ENCODE measurements around the gene ANKH.
"Not testable (repeated sequence)": the region's sequence is repeated elsewhere in the genome, so short reads cannot be mapped to it uniquely, and the experiment has no call there.

ANKH gene

DNA sequence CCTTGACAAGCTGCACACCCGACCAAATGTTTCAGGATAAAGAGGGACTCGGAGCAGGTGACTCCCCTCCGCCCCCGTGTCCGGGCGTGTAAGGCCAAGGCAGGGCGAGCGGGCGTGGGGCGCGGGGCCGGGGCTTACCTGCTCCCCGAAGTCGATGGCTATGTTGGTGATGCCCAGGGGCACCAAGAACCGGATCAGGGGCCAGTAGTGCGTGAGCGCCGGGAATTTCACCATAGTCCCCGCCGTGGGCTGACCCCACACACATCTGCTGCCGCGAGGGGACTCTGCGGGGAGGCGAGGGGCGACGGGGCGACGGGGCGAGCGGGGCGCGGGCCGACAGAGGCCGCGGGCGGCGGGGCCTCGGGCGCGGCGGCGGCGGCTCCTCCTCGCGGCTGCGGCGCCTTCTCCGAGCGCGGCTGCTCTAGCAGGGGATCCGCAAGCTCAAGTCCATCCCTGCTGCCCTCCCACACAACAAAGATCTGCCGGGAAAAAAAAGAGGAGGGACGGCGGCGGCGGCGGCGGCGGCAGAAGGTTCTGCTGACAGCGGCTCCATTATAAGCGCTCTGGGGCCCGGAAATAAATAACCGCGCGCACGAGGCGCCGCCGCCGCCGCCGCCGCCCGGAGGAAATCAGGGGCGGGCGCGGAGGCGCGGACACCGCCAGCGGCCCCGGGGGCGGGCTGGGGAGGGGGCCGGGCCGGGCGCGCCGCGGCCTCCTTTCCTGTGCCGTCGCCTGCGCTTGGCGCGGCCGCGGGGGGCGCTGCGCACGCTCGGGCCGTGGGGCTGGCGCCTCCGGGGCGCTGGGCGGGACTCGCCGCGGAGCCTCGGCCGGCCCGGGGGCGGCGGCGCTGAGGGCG lies at the start of gene ANKH:
Gene ANKH (minus strand): TSS at position 565 of the 856 bp plus-strand sequence. CDS start 331 bp downstream, at position 234.
- peak within 1 kb of the TSS; percentile 69 for H3K4me3 ChIP-seq (replicated peaks; ENCODE audit: low read depth, low read length)
- DNase-seq (ENCODE audit: low read depth): peak; percentile 75
- TF ChIP-seq, protein P1, sequence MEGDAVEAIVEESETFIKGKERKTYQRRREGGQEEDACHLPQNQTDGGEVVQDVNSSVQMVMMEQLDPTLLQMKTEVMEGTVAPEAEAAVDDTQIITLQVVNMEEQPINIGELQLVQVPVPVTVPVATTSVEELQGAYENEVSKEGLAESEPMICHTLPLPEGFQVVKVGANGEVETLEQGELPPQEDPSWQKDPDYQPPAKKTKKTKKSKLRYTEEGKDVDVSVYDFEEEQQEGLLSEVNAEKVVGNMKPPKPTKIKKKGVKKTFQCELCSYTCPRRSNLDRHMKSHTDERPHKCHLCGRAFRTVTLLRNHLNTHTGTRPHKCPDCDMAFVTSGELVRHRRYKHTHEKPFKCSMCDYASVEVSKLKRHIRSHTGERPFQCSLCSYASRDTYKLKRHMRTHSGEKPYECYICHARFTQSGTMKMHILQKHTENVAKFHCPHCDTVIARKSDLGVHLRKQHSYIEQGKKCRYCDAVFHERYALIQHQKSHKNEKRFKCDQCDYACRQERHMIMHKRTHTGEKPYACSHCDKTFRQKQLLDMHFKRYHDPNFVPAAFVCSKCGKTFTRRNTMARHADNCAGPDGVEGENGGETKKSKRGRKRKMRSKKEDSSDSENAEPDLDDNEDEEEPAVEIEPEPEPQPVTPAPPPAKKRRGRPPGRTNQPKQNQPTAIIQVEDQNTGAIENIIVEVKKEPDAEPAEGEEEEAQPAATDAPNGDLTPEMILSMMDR (IDR thresholded peaks at IDR 0.05; ENCODE audit: low read length, missing control alignments): no peak

DNA sequence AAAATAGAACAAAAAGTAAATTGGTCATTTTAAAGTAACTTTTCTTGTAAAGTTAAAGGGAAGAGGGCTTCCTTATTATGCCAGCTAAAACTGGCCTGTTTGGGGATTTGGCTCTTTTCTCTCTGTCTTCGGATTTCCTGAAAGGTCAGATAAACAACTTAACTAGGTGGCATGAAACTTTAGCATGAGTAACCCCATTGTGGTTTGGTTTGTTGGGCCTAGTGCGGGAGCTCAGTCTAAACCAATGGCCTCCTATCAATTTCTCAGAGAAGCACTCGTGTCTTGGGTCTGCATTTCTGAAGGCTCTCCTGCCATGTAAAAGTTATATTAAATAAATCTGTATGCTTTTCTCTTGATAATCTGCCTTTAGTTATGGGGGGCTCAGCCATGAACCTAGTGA lies 48.5 kb upstream of the ANKH start:
- no peak for DNase-seq (ENCODE audit: low read depth)
- TF ChIP-seq, protein P1 (IDR thresholded peaks at IDR 0.05; ENCODE audit: low read length, missing control alignments): no peak
- no peak overlapping the region for H3K4me3 ChIP-seq (replicated peaks; ENCODE audit: low read depth, low read length)

DNA sequence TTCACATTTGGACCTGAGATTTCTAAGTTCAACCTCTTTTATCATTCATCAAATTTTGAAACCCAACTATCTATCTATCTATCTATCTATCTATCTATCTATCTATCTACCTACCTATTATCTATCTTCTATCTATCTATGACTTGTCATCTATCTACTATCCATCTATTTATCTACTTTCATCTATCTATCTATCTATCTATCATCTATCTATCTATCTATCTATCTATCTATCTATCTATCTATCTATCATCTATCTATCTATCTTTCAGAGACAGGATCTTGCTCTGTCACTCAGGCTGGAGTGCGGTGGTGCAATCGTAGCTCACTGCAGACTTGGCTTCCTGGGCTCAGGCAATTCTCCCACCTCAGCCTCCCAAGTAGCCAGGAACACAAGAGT lies 47.5 kb upstream of the ANKH start:
- not testable (repeated sequence) for DNase-seq (ENCODE audit: low read depth); H3K4me3 ChIP-seq (replicated peaks; ENCODE audit: low read depth, low read length)

DNA sequence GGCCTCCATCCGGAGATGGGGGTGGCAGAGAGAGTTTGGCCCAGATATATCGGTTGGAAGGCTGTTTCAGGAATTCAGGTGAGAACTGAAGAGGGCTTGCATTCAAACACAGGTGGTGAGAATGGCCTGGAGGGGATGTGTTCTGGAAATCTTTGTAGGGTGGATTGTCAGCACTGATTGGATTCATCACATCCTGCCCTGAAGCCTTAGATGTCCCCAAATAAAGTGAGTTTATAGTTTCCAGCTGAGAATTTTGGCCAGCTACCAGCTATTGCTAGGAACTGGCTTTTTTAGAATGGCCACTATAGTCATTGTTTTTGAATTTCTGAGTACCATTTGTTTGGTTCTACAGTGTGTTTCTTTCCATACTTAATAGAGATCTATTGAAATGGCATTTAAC lies 46.1 kb upstream of the ANKH start:
- TF ChIP-seq, protein P1 (IDR thresholded peaks at IDR 0.05; ENCODE audit: low read length, missing control alignments): no peak
- no peak for DNase-seq (ENCODE audit: low read depth)
- no peak overlapping the region for H3K4me3 ChIP-seq (replicated peaks; ENCODE audit: low read depth, low read length)

DNA sequence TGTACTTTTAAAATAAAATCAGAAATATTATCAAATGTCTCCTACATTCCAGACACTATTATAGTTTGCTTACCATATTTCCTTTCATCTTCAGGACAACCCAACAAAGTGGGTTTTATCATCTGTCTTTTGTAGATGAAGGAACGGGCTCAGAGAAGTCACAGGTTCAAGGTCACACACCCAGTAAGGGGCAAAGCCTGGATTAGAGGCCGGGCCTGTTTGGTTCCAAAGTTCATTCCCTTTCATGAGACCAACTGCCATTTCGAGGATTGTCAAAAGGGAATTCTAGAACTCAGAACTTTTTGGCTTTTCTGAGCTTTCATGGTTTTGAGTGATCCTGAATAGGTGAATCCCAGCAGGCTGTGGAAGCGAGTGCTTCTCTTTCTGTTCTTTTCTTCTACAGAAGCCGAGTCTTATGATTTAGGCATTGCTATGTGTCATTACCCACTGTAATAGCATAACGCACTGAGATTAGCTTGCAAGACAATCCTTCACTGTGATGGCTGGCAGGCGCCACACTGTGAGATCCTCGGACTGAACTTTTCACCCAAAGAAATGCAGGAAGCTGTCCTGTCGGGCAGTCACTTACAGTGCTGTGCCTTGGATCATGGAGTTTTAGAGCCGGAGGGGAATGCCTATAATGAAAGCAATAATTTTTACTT lies 43.8 kb upstream of the ANKH start:
- peak; percentile 28 for DNase-seq (ENCODE audit: low read depth)
- TF ChIP-seq, protein P1 (IDR thresholded peaks at IDR 0.05; ENCODE audit: low read length, missing control alignments): no peak
- no peak overlapping the region for H3K4me3 ChIP-seq (replicated peaks; ENCODE audit: low read depth, low read length)

DNA sequence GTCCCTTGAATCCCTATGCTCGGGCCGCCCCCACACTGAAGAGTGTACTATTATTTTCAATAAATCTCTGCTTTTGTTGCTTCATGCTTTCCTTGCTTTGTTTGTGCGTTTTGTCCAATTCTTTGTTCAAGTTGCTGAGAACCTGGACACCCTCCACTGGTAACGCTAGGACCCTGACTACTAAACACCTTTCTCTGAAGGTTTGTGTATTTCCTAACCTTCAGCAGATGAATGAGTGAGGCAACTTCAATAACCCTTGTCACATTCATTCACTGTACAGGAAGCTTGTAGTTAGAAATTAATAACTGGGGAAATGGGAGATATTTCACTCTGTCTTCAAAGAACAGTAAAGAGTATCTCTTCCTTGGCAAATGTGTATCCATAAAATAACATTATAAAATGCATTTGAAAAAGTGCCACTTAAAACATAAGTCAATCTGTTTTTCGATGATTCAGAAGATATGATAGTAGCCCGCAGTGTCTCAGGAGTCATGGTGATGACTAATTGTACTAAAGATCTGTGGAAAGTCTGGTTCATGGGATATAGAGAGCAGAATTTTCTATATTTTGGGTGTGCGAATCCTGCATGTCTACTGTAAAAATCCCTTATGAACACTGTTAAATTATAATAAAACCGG lies 43.2 kb upstream of the ANKH start:
- DNase-seq (ENCODE audit: low read depth): peak; percentile 43

More for the DNA sequence above, 43.2 kb upstream of the ANKH start:
- TF ChIP-seq, protein P1 (IDR thresholded peaks at IDR 0.05; ENCODE audit: low read length, missing control alignments): no peak
- no peak overlapping the region for H3K4me3 ChIP-seq (replicated peaks; ENCODE audit: low read depth, low read length)
